DMS114 treated with DMSO at 0.1 percent for 48 hours (cell line): ENCODE measurements around the gene PERP.
"Not testable (repeated sequence)": the region's sequence is repeated elsewhere in the genome, so short reads cannot be mapped to it uniquely, and the experiment has no call there.

Source experiments
- DNase-seq: peaks from one replicate; lab custom pipeline; 2025; ENCODE audit not compliant: unreplicated experiment; lab: John Stamatoyannopoulos, UW

The PERP gene

DNA sequence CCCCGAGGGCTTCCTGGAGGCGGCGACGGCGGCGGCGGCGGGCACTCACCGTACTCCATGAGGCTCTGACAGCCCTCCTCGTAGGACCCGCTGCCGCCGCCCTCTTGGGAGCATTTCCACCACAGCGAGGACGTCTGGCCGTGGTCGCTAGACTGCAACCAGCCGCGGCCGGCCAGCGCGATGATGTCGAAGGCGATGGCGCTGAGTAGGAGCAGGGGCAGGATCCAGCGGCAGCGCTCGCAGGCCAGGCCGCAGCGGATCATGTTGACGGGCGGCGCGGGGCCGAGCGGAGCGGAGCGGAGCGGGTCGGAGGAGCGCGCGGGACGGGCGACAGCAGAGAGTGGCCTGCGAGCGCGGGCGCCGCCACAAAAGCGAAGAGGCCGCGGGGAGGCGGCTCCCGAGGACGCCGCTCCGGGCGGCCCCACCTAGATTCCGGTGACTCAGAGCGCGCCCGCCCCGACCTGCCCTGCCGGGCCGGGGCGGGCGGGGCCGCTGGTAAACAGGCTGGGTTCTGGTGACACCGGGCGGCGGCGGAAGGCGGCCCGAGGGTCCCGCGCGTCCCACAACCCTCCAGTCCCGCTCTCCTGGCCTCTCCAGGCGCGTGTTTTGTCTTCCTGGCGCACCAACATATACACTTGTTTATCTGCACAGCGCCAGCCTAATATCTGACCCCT lies at the start of gene PERP:
PERP (minus strand) TSS at position 342 of the 674 bp plus-strand sequence; CDS start at position 263, 79 bp downstream.
- no peak for DNase-seq

DNA sequence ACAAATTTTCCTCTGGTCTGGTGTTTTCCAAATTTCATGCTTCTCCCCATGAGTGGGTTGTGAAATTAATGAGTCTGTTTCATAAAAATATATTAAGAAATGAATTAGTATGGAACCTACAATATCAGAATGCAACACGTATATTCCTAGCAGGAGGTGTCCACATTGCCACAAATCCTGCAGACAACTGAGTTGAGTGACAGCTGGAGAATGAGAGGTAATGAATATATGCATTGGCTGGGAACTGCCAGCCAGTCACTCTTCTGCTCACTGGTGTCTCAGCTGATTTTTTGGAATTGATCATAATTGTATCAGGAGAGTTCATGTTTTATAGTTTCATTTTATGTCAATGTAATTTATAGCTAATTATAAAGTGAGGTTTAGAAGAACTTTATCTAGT lies 48.2 kb upstream of the PERP start:
- DNase-seq: no peak

DNA sequence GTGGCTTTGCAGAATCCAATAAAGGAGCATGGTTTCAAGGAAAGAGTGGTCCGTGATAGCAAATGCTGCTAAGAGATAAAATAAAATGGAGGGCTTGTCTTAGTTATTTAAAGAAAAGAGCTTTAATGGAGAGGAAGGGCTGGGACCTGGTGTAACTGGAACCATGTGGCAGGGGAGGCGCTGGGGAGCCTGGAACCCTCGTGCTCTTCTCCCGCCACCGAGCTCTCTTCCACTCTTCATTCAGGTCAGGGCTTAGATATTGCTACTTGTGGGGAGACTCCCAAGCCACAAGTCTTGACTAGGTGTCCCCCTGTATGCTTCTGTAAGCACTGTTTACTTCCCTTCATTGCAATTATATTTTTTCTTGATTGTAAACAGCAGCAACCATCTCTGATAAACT lies 39.3 kb upstream of the PERP start:
- DNase-seq: no peak

DNA sequence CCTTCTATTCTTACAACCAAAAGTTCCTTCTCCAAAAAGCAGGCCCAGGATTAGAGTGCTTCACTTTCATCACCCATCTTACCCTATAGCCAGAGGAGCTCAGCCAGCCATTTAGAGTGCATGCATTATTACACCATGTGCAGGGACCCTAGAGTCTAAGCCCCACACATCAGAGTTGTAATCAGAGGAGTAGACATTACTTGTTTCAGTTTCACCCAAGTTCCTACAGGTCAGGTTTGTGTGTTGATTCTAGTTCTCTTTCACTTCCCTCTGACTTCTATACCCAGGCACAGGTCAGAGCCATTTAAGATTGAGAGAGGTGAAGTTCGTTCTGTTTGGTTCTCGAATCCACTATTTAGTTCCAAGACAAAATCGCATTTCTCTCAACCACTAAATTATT lies 38.2 kb upstream of the PERP start:
- no peak for DNase-seq

DNA sequence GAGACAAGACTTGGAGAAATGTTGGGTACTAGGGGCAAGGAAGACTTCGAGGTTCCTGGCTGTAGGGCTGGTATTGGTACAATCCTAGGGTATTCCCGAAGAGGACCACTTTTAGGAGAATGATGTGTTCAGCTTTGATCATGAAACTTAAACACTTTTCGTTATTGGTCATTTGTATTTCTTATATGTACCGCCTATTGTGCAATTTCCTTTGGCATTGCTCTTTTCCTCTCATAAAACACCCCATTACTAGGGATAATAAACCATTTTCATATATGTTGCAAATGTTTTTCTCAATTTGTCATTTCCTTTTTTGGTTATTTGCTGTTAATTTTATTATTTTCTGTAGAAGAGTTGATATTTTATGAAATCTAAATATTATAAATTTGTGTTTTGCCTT lies 35.6 kb upstream of the PERP start:
- no peak for DNase-seq

DNA sequence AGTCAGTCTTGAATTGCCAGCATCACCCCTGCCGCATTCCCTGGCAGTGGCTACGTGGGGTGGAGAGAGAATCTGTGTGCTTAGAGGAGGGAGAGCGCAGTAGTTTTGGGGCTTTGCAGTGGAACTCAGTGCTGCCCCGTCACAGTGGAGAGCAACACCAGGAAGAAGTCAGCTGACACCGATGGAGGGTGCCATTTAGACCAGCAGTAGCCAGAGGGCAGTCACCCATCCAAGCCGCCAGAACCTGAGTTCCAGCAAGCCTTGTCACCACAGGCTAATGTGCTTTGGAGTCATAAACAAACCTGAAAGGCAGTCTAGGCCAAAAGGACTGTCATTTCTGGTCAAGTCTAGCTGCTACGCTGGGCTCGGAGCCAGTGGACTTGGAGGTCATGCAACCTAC lies 22.0 kb upstream of the PERP start:
- no peak for DNase-seq

DNA sequence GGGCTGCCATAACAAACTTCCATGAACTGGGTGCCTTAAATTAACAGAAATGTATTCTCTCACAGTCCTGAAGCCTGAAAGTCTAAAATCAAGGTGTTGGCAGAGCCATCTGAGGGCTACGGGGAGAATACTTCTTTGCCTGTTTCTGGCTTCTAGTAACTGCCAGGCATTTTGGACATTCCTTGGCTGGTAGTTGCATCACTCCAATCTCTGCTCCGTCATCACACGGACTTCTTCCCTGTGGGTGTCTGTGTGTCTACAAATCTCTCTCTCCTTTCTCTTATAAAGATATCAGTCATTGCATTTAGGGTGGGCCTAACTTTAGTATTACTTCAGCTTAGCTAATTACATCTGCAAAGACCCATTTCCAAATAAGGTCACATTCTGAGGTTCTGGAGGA lies 20.9 kb upstream of the PERP start:
- DNase-seq: no peak

DNA sequence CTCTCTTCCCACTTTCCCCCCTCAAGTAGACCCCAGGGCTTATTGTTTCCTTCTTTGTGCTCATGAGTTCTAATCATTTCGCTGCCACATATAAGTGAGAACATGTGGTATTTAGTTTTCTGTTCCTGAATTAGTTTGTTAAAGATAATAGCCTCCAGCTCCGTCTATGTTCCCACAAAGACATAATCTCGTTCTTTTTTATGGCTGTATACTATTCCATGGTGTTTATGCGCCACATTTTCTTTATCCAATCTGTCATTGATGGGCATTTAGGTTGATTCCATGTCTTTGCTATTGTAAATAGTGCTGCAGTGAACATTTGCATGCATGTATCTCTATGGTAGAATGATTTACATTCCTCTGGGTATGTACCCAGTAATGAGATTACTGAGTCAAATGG lies 16.9 kb upstream of the PERP start:
- no peak for DNase-seq

DNA sequence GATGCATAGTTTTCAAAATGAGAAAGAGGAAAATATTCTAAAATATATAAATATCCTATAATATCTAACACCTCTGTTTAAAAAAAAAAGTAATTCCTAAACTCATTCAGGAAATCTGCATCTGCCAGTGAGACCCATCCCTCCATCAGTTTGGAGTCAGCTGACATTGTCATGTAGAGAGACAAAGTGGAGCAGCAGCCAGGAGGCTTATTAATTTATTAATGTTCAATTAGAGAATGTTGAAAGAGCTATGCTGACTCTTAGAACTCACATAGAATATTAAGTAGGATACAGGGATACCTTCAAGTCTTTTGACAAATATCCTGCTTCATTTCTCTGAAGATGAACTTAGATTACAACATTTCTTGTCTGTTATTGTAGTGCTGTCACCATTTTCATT lies 12.8 kb upstream of the PERP start:
- no peak for DNase-seq

DNA sequence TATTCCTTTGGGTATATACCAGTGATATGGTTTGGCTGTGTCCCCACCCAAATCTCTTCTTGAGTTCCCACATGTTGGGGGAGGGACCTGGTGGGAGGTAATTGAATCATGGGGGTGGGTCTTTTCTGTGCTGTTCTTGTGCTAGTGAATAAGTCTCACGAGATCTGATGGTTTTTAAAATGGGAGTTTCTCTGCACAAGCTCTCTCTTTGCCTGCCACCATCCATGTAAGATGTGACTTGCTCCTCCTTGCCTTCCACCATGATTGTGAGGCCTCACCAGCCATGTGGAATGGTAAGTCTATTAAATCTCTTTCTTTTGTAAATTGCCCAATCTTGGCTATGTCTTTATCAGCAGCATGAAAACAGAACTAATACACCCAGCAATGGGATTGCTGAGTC lies 12.0 kb upstream of the PERP start:
- not testable (repeated sequence) for DNase-seq

DNA sequence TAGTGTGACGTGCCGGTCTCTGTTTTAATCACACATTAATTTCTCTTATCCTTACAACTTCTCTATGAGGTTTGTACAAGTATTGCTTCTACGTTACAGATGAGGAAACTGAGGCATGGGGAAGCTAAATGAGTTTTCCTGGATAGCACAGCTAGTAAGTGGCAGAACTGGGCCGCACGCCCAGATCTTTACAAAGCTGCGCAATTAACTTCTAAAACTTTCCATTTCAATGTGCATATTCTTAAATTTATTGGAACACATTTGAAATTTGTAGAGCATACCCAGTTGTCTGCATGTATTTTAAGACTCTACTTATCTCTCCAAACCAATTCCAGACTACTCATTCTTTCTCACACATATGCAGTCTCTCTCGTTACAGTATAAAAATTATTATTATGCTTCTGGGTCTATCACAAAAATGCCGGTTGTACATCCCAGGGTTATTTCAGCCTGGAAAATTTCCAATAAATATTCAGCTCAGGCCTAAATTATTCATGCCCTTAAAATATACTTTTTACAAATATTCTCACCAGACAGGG lies 10.2 kb upstream of the PERP start:
- DNase-seq: no peak

DNA sequence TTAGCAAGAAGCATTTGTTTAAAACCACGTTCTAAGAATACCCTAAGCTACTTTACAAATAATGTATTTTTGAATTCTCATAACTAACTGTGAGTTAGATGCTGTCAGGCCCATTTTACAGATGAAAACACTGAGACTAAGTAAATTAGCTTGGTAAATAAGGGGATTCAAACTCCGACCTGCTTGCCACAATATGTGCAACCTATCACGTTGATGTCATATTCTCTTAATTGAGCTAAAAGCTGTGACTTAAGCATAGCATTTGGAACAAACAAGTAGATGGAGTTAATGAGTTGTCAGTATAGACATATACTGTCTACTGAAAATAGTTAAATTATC lies 9.4 kb upstream of the PERP start:
- no peak for DNase-seq

DNA sequence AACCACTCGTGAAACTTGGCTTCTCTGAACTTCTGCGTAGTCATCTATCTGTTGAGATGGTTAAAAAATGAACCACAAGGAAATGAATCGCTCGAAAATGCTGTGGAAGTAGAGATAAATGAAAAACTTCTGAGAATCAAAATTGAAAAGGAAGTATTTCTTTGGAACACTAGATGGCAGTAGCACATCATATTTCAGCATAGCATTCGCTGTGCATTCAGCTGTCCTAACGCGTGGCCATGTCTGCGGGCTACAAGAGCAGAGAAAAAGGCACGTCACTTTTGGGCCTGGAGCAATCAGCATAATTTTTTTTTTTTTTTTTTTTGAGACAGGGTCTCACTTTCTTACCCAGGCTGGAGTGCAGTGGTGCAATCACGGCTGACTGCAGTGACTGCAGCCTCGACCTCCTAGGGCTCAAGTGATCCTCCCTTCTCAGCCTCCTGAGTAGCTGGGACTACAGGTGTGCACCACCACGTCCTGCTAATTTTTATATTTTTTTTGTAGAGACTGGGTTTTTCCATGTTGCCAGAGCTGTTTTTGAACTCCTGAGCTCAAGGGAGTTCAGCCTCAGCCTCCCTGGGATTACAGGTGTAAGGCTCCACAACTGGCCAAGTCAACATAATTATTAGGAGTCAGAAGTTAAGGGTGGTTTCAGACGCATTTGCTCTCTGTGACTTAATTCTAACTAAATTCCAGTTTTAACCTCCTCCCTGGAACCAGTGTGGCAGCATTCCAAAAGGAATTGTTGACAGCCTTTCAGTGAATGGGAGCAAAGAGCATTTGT lies 8.8 kb upstream of the PERP start:
- peak; percentile 23 for DNase-seq

DNA sequence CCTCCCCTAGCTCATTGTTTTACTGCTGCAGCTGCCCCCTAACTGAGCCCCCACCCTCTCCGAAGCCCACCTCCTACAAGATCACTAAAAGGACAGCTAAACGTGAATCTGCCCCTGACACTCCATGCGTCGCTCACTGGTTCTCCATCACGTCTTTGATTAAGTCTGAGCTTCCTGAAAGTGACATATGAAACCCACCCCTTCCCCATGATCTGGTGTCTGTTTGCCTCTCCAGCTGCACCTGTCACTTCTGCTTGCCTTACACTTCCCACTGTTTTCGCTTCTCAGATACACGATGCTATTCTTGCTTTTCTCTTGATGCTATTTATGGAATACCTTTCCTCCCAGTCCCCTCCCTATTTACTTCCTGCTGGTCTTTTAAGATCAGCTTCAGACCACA lies 8.0 kb upstream of the PERP start:
- DNase-seq: no peak

DNA sequence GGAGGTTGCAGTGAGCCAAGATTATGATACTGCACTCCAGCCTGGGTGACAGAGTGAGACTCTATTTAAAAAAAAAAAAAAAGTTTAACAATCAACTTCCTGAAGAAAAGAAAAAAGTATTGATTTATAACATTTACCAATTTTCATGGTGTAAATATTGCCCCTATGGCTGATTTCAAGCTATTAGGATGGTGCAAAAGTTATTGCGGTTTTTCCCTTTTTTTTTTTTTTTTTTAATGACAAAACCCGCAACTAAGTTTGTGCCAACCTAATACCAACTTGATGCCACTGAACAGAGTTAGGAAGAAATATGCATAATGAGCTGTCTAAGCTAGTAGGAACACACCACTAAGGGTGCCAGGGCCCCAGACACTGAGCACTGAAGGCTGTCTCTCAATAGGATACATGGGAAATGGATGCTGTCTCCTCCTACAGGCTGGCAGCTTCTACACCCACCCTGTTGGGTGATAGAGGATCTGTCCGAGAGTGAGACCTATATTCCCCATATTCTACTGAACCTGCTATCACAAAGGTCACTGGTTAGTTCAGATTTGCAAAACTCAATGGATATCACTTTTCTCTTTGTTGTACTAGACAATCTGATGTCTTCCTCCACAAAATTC lies 6.5 kb upstream of the PERP start:
- no peak for DNase-seq

DNA sequence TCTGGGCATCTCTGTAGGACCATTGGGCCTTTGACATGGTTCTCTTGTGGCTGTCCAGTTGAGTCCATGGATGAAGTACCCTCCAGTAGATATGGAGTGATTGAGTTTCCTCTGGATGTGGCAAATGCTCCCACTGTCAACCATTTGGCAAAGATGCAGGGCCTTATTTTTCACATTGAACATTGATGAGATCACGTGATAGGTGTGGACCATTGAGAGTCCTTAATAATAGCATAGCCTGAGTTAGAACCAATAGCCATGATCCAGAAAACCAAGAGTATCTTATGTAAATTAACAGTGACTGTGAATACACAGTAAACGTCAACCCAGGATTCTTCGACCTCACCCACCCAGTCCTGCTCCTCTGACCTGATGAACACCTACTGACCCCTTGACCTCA lies 3.0 kb upstream of the PERP start:
- DNase-seq: no peak

DNA sequence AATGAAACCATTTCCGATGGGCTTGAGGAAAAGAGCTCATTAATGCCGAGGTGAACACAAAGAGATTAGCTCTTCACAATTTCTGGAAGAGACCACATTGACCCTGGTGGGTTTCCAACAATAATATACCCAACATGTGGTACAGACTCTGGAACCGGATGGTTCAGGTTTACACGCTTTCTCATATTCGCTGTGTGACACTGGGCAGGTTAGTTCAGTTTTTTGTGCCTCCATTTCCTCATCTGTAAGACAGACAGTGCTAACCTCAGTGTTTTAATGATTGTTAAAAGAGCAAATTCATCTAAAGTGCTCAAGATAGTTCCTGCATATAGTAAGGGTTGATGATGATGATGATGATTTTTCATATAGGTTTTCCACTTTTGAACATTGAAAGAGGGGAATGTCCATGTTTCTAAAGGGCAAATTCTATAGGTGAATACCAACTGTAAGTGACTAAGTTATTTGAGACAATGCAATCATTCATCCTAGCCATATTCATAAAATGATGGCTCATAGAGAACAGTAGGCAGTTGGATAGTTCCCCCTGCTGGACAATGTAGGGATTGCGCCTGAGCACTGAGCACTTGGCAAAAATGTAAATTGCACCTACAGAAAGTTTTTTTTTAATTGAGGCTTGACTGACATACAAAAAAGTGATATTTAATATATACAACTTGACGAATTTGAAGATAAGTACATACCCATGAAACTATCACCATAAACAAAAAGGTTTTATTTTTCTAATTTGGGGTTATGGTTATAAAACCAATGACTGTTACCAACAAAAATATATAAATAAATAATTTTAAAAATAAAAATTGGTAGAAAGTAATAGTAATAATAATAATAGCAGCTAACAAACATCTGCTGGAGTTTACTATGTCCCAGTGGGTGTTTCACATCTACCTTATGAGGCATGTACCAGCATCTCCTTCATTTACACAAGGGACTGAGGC lies 2.1 kb upstream of the PERP start:
- DNase-seq: peak; percentile 38

DNA sequence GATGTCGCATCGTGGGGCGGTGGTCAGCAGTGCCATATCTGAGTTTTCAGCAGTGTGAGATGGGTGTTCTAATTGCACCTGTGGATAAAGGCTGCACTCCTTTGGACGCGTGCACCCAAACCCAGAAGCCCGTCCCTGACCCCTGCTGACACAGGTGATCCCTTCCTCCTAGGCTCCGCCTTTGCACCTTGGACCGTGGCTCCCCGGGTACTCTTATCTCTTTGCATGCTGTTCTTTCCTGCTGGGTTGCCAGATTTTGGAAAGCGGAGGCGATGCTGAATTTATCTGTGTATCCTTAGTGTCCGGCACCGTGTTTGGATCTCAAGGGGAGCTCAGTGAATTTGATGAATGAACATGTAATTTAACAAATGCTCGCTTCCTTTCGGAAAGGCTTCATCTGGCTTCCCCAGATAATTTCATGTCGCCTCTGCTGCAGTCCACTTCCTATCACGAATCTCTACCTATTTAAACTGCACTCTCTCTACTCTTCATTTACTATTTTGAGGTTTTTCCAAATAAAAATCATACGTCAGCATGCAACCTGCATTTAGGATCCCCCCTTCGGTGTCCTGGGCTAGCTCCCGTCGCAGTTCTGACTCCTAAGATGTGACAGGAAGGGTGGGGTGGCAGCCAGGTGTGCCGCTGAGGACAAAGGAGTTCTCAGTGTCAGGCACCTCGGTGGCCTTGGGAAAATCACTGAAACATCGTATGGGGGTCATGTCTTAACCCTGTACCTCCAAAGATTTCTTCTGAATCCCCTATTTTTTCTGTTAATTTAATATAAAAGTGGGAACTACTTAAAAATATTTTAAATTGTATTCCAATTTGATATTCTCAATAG lies 753 bp upstream of the PERP start:
- DNase-seq: no peak

DNA sequence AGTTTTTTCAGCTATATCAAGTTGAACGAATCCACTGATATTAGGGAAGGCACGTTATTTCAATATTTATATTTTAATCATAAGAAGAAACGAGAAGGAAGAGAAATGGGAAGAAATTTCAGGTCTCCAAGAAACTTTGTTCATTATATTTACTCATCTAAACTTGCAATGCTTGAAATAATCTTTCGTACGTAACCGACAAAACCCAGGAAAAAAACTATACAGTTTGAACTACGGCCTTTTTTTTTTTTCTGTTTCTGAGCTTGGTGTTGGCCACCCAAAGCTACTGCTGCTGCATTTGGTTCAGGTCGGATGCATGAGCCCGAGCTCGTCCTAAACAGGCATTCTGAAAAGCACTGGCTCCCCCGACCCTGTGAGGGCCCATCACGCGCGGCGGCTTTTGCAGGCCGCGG lies 548 bp downstream of the PERP start:
- no peak for DNase-seq
